Lung (tissue), 12 donors: ENCODE measurements around the gene F8A3. TPM values are rescaled to one million over a fixed set of nuclear protein-coding genes. Genes with fewer than 3 reads are reported as not detected.
"Not testable (repeated sequence)": the region's sequence is repeated elsewhere in the genome, so short reads cannot be mapped to it uniquely, and the experiment has no call there.

Experiments used
- ATAC-seq: fragments of 200-7000 bp; cut with Tn5 transposase; one replicate; pipeline ENCODE4 v1.9.1; 2020; ENCODE audit warnings: moderate number of reproducible peaks; ENCODE audit not compliant: insufficient read depth, low FRiP score
- DNase-seq, 3 donors: peaks; one replicate each; pipeline ENCODE4 v3.0.0-alpha.2; 2013 to 2017
- H3K27ac ChIP-seq, 2 donors: one replicate each; pipeline ENCODE4 v1.5.1; 2013; ENCODE audit warnings: mild to moderate bottlenecking in 2 of 2, moderate library complexity in 2 of 2, control low read depth in 1 of 2, inconsistent platforms in 1 of 2, low read depth in 1 of 2, low read length in 1 of 2
- H3K27me3 ChIP-seq, 3 donors: one replicate each; pipeline ENCODE4 v1.5.1; 2013; ENCODE audit warnings: low read length in 2 of 3; ENCODE audit not compliant: control insufficient read depth in 3 of 3, insufficient read depth in 3 of 3
- H3K36me3 ChIP-seq, 4 donors: one replicate each; pipeline ENCODE4 v1.5.1; 2013; ENCODE audit warnings: low read length in 4 of 4, mild to moderate bottlenecking in 1 of 4, moderate library complexity in 1 of 4; ENCODE audit not compliant: control insufficient read depth in 4 of 4, insufficient read depth in 4 of 4
- H3K4me1 ChIP-seq, 5 donors: one replicate each; pipeline ENCODE4 v1.5.1; 2013; ENCODE audit warnings: low read length in 5 of 5, mild to moderate bottlenecking in 2 of 5, moderate library complexity in 1 of 5; ENCODE audit not compliant: control insufficient read depth in 5 of 5, insufficient read depth in 5 of 5
- H3K4me3 ChIP-seq: one replicate; pipeline ENCODE4 v1.5.1; 2013; ENCODE audit warnings: mild to moderate bottlenecking, control low read depth, moderate library complexity
- H3K9ac ChIP-seq, 2 donors: one replicate each; pipeline ENCODE4 v1.5.1; 2013; ENCODE audit warnings: low read length in 2 of 2, control low read depth in 1 of 2; ENCODE audit not compliant: insufficient read depth in 1 of 2
- H3K9me3 ChIP-seq, 4 donors: one replicate each; pipeline ENCODE4 v1.5.1; 2013; ENCODE audit warnings: low read length in 3 of 4, mild to moderate bottlenecking in 1 of 4, moderate library complexity in 1 of 4; ENCODE audit not compliant: control insufficient read depth in 4 of 4, insufficient read depth in 3 of 4
- WGBS, 2 donors: extraction: QIAGEN DNeasy Blood & Tissue Kit; methylation state at CpG; one replicate each; pipeline ENCODE4 v1.1.7; 2013; 5-methylcytosine and 5-hydroxymethylcytosine counted together
- polyA plus RNA-seq, 2 donors: library from polyadenylated mRNA; stranded (reverse); fragments of 200-250 nt; gene quantifications; one replicate each; pipeline ENCODE4 v1.2.1, GENCODE V29; 2013
- total RNA-seq, 2 donors: library from RNA; depleted of rRNA in 1 of 2; stranded (reverse); fragments of >200 nt in 1 of 2; gene quantifications; one replicate each; pipeline ENCODE4 v1.2.1, GENCODE V29; 2014 to 2021
- TF ChIP-seq, protein P1 (sequence below): IDR thresholded peaks from 2 replicates; pipeline ENCODE4 v1.5.1; 2012; ENCODE audit warnings: mild to moderate bottlenecking; ENCODE audit errors: control extremely low read depth, extremely low read depth
- donor health status: control.
- donor health status: control.
- donor health status: Bipolar disorder and iron deficiency.
- donor health status: healthy.
- donor health status: DM: yes; HTN: yes; CAD: no.

F8A3 gene
- total and polyA plus RNA-seq, 4 donors = 3.2 to 6.4 (median 4.8) TPM

DNA sequence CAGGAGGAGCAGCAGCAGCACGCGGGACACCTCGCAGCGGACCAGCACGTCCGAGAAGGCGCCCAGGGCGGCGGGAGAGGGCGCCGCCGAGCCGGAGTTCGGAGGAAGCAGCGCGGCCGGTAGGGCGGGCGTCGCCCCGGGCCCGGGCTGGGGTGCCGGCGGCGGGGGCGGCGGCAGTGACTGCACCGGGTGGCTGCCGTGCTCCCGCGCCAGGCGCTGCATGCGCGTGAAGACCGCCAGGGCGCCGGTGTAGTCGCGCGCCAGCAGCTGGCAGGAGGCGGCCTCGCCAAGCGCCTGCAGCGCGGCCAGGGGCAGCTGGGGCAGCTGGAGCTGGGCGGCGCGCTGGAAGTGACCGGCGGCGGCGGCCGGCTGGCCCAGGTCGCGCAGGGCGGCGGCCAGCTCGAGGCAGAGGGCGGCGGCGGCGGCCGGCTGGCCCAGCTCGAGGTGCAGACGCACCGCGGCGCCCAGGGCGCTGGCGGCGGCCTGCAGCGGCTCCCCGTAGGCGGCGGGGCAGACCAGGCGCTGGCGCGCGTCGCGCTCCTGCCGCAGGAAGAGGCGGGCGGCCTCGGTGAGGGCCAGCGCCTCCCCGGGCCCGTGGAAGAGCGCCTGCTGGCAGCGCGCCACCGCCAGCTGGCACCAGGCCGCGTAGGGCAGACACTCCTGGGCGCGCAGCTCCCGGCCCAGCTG is 516 bp downstream of the F8A3 start:
- not testable (repeated sequence) for H3K36me3 ChIP-seq, H3K27ac ChIP-seq, H3K4me3 ChIP-seq, H3K9ac ChIP-seq, H3K27me3 ChIP-seq, H3K9me3 ChIP-seq, DNase-seq, H3K4me1 ChIP-seq
- peak; percentile 60 for ATAC-seq
- WGBS, 2 donors = no CpG with 5 or more reads among the region's 97 CpGs

DNA sequence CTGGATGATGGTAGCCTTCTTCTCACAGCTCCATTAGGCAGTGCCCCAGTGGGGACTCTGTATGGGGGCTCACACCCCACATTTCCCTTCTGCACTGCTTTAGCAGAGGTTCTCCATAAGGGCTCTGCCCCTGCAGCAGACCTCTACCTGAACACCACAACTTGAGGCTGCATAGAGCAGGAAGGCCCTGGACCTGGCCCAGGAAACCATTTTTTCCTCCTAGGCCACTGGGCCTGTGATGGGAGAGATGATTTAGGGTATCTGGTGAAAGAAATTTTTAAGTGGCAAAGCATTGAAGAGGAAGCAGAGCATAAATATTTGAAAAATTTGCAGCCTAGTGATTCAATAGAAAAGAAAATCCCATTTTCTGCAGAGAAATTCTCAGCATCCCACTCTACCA is 17.3 kb downstream of the F8A3 start:
- peaks cover 0 to 19% (median 6%) of the 10 kb centered on the region in 4 donors for H3K9me3 ChIP-seq
- H3K4me1 ChIP-seq = no peaks in the 10 kb centered on the region
- no peaks in the 10 kb centered on the region for H3K27me3 ChIP-seq
- H3K36me3 ChIP-seq = no peaks in the 10 kb centered on the region
- no peak overlapping the region for H3K9ac ChIP-seq
- no peak overlapping the region for H3K27ac ChIP-seq
- ATAC-seq (no peak), DNase-seq (no peak)
- H3K4me3 ChIP-seq = no peak overlapping the region
- TF ChIP-seq, protein P1, sequence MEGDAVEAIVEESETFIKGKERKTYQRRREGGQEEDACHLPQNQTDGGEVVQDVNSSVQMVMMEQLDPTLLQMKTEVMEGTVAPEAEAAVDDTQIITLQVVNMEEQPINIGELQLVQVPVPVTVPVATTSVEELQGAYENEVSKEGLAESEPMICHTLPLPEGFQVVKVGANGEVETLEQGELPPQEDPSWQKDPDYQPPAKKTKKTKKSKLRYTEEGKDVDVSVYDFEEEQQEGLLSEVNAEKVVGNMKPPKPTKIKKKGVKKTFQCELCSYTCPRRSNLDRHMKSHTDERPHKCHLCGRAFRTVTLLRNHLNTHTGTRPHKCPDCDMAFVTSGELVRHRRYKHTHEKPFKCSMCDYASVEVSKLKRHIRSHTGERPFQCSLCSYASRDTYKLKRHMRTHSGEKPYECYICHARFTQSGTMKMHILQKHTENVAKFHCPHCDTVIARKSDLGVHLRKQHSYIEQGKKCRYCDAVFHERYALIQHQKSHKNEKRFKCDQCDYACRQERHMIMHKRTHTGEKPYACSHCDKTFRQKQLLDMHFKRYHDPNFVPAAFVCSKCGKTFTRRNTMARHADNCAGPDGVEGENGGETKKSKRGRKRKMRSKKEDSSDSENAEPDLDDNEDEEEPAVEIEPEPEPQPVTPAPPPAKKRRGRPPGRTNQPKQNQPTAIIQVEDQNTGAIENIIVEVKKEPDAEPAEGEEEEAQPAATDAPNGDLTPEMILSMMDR = no peak

DNA sequence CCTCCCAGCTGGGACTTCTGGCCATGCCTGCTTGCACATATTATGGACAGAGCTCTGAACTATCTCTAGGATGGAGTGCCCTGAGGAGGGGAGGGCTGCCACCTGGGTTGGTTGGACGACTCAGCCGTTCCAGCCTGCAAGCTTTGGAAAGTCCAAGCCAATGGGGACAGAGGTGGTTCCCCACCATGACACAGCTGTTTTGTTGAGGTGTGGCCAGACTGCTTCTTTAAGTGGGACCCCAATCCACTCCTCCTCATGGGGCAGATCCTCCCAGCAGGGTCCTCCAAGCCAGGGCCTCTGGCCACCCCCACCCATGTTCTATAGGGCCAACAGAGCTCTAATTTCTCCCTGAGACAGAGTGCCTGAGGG is 22.7 kb downstream of the F8A3 start:
- Histone ChIP-seq H3K36me3 (no peaks in the 10 kb centered on the region), H3K9me3 (peaks cover 0 to 13% (median 2%) of the 10 kb centered on the region in 4 donors), H3K27me3 (no peaks in the 10 kb centered on the region), H3K4me1 (no peaks in the 10 kb centered on the region), H3K9ac (no peak overlapping the region), H3K27ac (no peak overlapping the region), H3K4me3 (no peak overlapping the region)
- 86 to 89% methylated on average over 2 of the region's 2 CpGs for WGBS, 2 donors
- TF ChIP-seq, protein P1 = no peak
- ATAC-seq (no peak), DNase-seq (no peak)

DNA sequence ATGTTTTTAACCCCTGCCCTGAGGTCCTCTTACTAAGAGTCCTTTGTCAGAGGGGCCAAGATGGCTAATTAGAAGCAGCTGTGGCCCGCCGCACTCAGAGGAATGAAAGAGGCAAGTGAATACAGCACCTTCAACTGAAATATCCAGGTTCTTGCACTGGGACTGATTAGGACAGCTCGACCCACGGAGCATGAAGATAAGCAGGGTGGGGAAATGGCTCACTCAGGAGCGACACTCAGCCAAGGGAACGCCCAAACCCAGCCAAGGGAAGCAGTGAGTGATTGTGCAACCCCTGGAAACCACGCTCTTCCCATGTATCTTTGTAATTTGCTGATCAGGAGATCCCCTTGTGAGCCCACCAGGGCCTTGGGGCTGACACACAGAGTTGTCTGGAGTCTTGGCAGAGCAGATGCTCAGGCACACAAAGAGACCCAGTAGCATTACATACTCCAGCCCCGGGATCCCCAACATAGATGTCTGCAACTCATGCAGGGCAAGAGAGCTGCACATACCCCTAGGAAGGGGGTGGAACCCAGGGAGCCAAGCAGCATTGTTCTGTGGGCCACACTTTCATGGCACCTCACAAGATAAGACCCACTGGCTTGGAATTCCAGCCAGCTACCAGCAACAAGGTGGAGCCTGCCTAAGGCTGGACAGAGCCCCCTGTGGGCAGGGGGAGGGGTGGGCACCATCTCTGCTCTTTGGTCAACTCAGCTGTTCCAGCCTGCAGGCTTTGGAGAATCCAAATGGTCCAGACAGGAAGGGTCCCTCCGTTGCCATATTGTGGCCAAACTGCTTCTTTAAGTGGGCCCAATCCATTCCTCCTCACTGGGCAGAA is 23.3 kb downstream of the F8A3 start:
- H3K4me3 ChIP-seq = no peak overlapping the region
- H3K27ac ChIP-seq = no peak overlapping the region
- no peaks in the 10 kb centered on the region for H3K4me1 ChIP-seq
- no peak overlapping the region for H3K9ac ChIP-seq
- TF ChIP-seq, protein P1 = no peak
- 61 to 73% methylated on average over 8 to 9 of the region's 9 CpGs for WGBS, 2 donors
- peaks cover 0 to 12% (median 2%) of the 10 kb centered on the region in 4 donors for H3K9me3 ChIP-seq
- ATAC-seq (no peak), DNase-seq (no peak)
- H3K36me3 ChIP-seq = no peaks in the 10 kb centered on the region
- no peaks in the 10 kb centered on the region for H3K27me3 ChIP-seq
